Nephron progenitor cell (in vitro differentiated cells): ENCODE measurements around the gene SGCA.

Source experiments
- DNase-seq: peaks from one replicate; pipeline ENCODE4 v3.0.0; 2021
- H3K27ac Mint-ChIP-seq: 2 replicates; pipeline ENCODE4 v1.8.0; 2021; ENCODE audit warnings: mild to moderate bottlenecking, moderate library complexity, mixed read lengths
- H3K27me3 Mint-ChIP-seq: 2 replicates; pipeline ENCODE4 v1.8.0; 2021; ENCODE audit warnings: mild to moderate bottlenecking, low read depth, mixed read lengths; ENCODE audit not compliant: poor library complexity
- H3K36me3 Mint-ChIP-seq: 2 replicates; pipeline ENCODE4 v1.8.0; 2021; ENCODE audit warnings: low read depth, mixed read lengths
- H3K4me1 Mint-ChIP-seq: 2 replicates; pipeline ENCODE4 v1.8.0; 2021; ENCODE audit warnings: mixed read lengths
- H3K4me3 Mint-ChIP-seq: 2 replicates; pipeline ENCODE4 v1.8.0; 2021; ENCODE audit warnings: mild to moderate bottlenecking, moderate library complexity, mixed read lengths
- H3K9me3 Mint-ChIP-seq: 2 replicates; pipeline ENCODE4 v1.8.0; 2021; ENCODE audit warnings: mild to moderate bottlenecking, moderate library complexity, mixed read lengths
- TF ChIP-seq, protein P1 (sequence below): fragments of 200-600 bp; sonication (generic); IDR thresholded peaks from 2 replicates; pipeline ENCODE4 v1.5.0; 2021; ENCODE audit warnings: antibody characterized with exemption

The SGCA gene

DNA sequence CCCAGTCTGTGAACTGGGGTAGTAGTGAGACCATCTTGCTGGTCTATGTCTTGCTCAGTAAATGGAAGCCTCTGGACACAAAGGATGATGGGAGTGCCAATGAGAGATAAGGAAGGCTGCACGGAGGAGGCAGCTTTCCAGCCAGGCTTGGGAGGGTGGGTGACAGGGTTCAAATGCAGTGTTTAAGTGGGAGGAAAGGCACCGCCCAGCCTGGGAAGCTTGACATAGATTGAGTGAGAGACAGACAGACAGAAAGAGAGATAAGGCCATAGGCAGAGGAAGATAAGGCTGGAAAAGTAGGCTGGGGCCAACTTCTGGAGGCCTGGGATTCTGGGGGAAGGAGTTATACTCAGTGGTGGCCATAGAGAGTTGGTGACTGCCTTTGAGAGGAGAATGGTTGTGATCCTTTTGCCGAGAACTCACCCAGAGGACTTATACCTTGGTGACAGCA lies 42.8 kb downstream of the SGCA start:
- no peaks in the 10 kb centered on the region for H3K36me3 Mint-ChIP-seq
- TF ChIP-seq, protein P1, sequence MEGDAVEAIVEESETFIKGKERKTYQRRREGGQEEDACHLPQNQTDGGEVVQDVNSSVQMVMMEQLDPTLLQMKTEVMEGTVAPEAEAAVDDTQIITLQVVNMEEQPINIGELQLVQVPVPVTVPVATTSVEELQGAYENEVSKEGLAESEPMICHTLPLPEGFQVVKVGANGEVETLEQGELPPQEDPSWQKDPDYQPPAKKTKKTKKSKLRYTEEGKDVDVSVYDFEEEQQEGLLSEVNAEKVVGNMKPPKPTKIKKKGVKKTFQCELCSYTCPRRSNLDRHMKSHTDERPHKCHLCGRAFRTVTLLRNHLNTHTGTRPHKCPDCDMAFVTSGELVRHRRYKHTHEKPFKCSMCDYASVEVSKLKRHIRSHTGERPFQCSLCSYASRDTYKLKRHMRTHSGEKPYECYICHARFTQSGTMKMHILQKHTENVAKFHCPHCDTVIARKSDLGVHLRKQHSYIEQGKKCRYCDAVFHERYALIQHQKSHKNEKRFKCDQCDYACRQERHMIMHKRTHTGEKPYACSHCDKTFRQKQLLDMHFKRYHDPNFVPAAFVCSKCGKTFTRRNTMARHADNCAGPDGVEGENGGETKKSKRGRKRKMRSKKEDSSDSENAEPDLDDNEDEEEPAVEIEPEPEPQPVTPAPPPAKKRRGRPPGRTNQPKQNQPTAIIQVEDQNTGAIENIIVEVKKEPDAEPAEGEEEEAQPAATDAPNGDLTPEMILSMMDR, result no peak
- peaks cover 99% of the 10 kb centered on the region for H3K4me1 Mint-ChIP-seq
- no peak overlapping the region for H3K4me3 Mint-ChIP-seq
- H3K27ac Mint-ChIP-seq, result peak overlapping the region; percentile 94
- H3K27me3 Mint-ChIP-seq, result peaks cover 11% of the 10 kb centered on the region
- H3K9me3 Mint-ChIP-seq, result no peaks in the 10 kb centered on the region
- no peak for DNase-seq

DNA sequence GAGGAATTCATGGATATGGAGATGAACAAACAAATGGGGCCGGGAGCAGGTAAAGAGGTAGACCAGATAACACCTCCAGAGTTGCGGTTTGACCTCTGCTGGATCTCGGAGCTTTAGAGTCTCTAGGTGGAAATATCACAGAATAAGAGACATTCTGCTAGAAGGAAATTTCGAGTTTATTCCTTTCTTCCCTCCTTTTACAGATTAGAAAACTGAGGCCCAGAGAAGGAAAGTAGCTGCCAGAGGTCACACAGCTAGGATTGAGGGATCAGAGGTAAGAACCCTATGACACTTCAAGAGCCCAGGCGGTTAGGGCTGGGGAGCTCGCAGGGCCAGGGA lies 43.3 kb downstream of the SGCA start:
- no peaks in the 10 kb centered on the region for H3K9me3 Mint-ChIP-seq
- peaks cover 99% of the 10 kb centered on the region for H3K4me1 Mint-ChIP-seq
- peaks cover 11% of the 10 kb centered on the region for H3K27me3 Mint-ChIP-seq
- H3K27ac Mint-ChIP-seq, result peak overlapping the region; percentile 94
- TF ChIP-seq, protein P1, result no peak
- H3K36me3 Mint-ChIP-seq, result no peaks in the 10 kb centered on the region
- no peak overlapping the region for H3K4me3 Mint-ChIP-seq
- no peak for DNase-seq

DNA sequence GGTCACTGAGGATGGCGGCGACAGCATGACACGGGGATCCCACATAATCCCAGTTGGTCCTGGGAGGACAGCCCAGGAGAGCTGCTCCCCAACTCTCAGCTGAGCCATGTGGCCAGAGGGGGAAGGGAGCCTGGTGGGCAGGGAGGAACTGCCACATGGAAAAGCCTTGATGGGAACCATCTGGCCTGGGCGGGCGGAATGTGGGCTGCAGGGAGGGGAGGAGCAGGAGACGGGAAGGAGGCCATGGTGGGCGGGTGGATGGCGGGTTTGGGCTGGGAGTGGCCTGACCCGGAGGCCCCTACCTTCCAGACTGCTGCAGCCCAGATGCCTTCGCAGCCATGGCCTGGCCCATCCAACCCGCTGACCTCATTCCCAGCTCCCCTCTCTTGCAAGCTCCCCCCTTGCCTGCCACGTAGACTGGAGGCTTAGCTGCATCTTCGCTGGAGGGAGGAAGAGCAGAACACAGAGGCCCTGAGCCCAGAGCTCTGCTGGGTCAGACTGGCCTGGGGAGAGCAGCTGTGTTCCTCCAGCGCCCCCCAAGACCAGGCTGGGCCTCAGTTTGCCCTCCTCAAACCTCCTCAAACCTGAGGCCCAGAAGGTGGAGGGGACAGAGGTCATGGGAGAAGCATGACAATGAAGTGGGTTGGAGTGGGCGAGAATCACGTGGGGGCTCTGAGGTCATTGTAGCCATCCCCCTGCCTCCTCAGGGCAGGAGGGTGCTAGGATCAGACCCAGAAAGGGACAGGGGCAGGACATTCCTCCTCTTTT lies 43.9 kb downstream of the SGCA start:
- TF ChIP-seq, protein P1, result no peak
- Mint-ChIP-seq H3K27ac (peak overlapping the region; percentile 97), H3K4me1 (peaks cover 99% of the 10 kb centered on the region), H3K9me3 (no peaks in the 10 kb centered on the region), H3K4me3 (peak overlapping the region; percentile 59), H3K27me3 (peaks cover 14% of the 10 kb centered on the region), H3K36me3 (no peaks in the 10 kb centered on the region)
- DNase-seq, result peak; percentile 80

DNA sequence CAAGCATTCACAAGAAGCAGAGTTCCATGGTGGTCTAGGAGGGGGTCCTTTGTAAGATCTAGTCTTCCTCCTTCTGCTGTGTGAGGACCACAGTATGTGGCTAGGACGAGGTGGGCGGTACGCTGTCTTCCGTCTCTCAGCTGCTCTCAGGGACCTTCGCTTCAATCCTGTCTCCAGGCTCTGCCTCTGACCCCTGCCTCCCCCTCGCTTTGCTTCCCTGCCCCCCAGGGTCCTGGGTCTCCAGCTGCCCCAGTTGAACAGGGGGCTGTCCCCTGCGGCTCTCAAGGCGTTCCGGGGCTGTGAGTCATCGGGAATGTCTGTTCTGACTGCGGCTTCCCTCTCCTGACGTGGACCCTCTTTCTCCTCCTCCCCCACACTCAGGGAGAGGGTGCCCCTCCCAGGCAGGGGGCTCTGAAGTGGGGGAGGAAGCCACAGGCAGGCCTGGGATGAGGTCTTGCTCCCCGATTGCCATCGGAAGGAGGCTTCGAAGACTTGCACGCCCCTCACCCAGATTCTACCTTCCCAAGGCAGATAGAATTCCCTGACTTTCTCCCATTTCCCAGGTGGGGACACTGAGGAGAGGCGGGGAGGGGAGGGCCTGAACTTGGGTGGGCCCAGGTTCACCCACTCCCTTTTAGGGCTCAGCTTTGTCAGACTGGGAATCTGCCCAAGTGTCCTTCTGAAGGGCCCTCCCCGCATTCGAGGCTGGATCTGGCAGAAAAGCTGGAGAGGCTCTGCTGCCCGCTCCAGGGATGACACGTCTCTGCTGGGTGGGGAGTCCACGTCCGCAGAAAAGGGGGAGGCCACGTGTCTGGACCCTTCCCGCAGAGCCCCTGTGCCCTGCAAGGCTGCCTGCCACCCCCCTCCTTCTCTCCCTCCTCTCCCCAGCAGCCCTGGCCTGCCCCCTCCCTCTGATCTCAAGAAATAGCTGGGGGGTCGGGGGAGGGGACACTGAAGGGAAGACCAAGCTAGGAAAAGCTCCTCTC lies 44.7 kb downstream of the SGCA start:
- peaks cover 97% of the 10 kb centered on the region for H3K4me1 Mint-ChIP-seq
- no peaks in the 10 kb centered on the region for H3K9me3 Mint-ChIP-seq
- DNase-seq, result peak; percentile 60

DNA sequence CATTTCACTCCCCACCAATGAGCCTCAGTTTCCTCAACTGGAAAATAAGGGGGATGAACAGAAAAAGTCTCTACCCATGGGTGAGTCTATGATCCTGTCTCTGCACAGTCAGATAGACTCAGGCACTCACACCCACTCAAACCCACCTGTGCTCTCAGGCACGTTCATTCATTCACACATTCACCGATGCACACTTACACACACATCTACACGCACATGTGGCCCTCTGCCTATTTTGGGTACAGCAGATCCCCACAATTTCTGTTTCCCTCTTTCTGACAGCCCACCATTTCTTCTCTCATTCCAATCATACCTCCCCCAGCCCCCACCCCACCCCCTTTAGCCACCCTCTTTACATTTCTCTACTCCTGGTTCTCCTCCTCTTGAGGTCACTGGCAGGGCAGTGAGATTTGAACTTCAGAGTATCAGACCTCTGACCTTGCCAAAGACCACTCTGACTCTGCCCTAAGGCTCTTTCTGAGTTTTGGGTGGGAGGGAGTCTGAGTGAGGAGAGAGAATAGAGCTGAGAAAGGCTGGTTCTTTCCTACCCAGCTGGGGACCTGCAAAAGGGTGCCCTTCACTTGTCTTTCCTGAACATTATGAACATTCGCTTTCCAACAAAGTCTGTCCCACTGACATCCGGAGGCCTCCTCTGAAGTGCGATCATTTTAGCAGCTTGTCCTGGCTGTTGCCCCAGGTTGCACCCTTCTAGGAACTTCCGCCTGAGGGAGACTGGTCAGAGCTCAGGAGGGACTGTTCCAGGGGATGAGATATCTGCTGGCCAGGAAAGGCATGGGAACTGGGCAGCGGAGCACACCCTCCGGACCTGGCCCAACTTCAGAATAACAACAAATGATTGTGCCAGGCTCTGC lies 45.7 kb downstream of the SGCA start:
- Mint-ChIP-seq H3K4me3 (peak overlapping the region; percentile 67), H3K27me3 (peaks cover 14% of the 10 kb centered on the region), H3K9me3 (no peaks in the 10 kb centered on the region), H3K36me3 (no peaks in the 10 kb centered on the region), H3K4me1 (peaks cover 90% of the 10 kb centered on the region), H3K27ac (peak overlapping the region; percentile 86)
- TF ChIP-seq, protein P1, result no peak
- no peak for DNase-seq

More for the DNA sequence above, 44.7 kb downstream of the SGCA start:
- H3K27me3 Mint-ChIP-seq, result peaks cover 14% of the 10 kb centered on the region
- peak overlapping the region; percentile 97 for H3K27ac Mint-ChIP-seq
- peak overlapping the region; percentile 59 for H3K4me3 Mint-ChIP-seq
- TF ChIP-seq, protein P1, result no peak
- H3K36me3 Mint-ChIP-seq, result no peaks in the 10 kb centered on the region
